SKM-1 treated with dmso at 0.1 percent for 144 hours (cell line): ENCODE results near the gene CCDC57.
A peak's percentile ranks its signal among the peaks of the same experiment; 100 is the strongest.
"Not testable (repeated sequence)": the region's sequence is repeated elsewhere in the genome, so short reads cannot be mapped to it uniquely, and the experiment has no call there.

ENCODE experiments used
- DNase-seq: peaks from one replicate; lab custom pipeline; 2025; ENCODE audit not compliant: unreplicated experiment; lab: John Stamatoyannopoulos, UW

CCDC57 gene

DNA sequence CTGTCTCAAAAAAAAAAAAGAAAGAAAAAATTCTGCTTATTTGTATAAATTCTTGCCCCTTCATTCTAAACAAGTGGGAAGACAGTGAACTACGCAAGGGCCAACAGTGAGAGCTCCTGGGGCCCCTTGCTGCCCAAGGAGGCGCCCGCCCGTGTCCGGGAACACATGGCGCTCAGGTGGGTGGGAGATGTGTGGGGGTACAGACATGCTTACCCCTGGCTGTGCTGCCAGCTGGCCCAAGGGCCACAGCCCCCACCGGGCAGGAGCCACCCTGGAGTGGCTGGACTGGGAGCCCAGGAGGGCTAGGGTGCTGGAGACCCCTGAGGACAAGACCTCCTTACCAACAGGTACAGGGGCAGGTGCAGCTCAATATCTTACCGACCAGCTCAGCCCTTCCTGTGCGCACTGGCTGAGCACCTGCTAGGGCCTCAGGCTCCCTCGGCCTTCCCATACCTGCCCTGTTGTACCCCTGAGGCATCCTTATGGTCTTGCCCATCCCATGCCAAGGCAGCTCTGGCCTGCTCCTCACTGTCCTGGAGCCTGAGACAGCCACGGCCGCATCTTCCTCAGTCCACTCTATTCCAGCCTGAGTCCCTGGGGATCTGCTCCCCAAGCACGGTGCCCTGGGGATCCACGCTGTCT, 56.2 kb downstream of the CCDC57 start:
- DNase-seq, result no peak

DNA sequence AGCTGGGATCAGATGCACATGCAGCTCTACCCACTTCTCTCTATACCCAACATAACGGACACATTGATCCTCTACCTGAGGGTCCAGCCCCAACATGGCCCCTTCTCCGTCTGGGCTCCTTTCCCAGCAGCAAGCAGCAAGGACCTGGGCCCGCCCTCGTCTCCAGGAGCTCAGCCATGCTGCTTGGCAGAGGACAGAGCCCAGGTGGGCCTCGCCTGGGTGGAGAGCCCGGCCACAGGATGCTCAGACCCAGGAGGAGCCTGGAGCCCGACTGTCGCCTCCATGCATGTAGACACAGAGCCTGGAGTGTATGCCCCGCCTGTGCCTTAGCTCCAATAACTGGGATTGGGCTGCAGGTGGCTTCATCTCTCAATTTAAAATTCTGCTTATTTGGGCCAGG, 57.0 kb downstream of the CCDC57 start:
- DNase-seq, result no peak

DNA sequence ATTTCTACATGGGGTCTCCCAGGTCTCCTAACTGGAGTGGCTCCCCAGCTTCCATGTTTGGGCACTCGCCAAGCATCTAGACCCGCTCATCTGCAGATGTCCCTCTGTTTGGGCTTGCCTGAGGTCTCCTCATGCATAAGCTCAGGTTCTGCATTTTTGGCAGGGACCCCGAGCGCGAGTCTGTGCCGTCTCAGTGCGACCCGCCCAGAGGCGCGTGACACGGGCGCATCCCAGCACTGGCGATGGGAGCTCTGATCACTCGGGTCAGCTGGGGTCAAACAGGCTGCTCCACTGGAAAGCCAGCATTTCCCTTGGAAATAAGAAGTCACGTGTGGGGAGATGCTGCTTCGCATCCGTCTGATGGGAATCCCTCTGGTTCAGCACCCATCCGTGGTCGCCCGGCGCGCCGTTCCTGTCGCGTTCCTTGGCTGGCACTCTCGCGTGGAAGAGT, 57.7 kb downstream of the CCDC57 start:
- no peak for DNase-seq

DNA sequence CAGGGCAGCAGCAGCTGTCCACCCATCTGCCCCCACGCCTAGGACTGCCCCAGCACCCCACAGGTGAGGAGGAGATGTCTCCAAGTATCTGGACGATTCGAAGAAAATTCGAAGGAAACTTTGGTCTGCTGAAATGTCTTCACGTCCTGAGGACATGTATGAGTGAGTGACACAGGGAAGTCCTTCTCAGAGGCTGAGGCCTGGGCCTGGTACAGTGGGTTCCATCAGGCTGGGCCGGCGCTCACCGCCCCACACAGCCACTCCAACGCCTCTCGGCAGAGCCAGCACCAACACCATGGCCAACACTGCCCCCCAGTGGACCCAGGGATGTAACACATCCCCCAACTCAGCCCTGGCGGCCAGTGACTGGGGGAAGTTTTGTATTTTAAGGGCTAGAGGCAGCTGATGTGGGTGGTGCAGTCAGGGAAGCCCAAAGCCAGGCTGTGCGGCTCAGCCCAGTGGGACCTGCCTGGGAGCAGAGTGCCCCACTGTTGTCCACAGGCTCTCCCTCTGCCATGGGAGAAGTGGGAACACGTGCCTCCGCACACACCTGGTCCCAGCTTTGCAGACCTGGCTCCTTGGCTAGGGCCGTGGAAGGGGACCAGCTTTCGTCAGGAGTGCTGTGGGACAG, 58.8 kb downstream of the CCDC57 start:
- peak; percentile 70 for DNase-seq

DNA sequence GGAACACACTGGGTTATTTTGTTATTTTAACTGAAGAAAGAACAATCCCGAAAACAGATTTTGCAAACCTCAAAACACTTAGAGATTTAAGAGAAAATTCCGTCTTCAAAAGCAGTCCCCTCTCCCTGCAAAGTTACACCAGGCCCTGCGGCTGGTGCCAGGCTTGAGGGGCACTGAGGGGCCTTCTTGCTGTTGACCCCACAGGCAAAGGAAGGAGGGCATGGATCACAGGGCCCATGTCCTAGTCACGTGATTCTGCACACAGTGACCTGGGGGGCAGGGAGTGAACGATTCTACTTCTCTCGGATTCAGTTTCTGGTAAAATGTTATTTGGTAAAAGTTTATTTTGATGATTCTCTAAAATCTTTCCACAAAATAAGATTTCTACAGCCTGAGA, 59.3 kb downstream of the CCDC57 start:
- DNase-seq, result no peak

DNA sequence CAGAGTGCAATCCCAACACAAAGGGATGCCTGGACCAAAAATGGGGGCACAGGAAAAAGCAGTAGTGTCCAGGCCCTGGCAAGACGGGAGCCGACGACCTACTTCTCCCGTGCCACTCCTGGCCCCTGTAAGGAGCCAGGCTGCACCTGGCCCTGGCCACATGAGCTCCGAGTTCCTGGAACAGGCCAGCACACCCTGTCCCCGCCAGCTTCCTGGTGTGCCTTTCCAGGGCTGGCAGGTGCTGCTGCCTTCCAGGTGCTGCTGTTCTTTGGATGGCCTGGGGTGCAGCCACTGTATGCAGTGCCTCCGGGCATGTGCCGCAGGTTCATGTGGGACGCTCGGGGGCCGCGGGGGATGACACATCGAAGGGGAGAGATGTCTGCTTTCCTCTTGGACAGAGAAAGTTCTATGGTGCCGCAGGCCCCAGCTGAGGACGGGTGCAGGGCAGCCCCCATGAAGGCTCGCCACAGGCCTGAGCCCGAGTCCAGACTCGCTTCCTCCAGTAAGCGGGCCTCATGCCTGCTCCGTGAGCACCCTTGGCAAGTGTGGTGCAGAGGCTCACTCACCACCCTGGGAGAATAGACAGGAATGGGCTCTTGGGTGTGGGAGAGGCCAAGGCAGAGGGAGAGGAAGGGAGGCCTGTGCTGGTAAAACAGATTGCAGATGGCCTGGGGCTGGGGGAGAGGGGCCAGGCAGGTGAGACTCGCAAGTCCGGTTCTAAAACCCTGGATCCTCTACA, 59.9 kb downstream of the CCDC57 start:
- no peak for DNase-seq

DNA sequence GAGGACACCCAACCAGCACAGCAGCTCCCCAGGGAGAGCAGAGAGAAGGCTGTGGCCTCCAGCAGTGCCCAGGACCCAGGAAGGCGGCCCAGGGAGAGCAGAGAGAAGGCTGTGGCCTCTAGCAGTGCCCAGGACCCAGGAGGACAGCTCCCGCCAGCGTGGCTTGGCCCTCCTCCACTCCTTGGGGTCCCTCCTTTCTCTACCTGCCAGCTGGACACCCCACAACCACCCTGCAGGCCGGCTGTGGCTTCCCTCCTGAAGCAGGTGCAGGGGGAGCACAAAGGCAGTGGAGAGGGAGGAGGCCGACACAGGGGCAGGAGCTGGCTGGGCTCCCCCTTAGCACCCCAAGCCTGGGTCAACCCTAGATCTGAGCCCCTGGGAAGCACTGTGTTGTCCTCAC, 60.5 kb downstream of the CCDC57 start:
- no peak for DNase-seq

DNA sequence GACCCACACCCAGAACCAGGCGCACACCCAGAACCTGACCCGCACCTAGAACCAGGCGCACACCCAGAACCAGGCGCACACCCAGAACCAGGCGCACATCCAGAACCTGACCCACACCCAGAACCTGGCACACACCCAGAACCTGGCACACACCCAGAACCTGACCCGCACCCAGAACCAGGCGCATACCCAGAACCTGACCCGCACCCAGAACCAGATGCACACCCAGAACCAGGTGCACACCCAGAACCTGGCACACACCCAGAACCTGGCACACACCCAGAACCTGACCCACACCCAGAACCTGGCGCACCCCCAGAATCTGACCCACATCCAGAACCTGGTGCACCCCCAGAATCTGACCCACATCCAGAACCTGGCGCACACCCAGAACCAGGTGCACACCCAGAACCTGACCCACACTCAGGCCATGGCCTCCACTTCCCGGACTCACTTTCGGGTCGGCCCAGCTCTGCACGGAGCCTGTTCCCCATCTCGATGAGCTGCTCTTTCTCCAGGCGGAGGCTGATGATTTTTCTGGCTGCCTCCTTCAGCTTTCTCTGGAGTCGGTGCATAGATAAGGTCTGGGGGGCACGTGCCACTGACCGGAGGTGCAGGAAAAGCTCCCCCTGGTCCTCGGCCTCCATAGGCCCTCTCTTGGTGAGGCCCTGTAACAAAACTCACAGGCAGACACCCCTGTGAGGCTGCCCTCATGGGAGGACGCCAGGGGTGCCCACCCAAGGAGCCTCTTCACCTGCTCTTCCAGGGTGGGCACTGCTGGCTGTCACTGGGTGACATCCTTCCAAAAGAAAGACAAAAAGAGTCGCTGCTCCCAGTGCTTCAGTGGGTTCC, 61.3 kb downstream of the CCDC57 start:
- DNase-seq, result no peak

DNA sequence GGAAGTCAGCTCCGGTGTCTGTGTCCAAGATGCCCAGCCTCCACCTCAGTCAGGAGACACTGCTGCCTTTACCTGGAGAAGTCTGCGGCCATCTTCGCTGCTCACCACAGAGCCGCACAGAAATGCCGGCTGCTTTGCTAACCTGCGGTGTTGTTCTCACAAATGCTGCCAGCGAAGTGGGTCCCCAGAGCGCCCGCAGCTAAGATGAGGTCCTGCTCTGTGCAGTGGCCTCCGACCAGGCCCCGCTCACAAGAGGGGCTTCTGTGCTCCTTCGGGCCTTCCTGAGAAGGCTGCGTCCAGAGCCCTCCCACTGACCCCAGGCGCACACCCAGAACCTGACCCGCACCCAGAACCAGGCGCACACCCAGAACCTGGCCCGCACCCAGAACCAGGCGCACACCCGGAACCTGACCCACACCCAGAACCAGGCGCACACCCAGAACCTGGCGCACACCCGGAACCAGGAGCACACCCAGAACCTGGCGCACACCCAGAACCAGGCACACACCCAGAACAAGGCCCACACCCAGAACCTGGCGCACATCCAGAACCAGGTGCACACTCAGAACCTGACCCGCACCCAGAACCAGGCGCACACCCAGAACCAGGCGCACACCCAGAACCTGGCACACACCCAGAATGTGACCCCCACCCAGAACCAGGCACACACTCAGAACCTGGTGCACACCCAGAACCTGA, 63.1 kb downstream of the CCDC57 start:
- no peak for DNase-seq

DNA sequence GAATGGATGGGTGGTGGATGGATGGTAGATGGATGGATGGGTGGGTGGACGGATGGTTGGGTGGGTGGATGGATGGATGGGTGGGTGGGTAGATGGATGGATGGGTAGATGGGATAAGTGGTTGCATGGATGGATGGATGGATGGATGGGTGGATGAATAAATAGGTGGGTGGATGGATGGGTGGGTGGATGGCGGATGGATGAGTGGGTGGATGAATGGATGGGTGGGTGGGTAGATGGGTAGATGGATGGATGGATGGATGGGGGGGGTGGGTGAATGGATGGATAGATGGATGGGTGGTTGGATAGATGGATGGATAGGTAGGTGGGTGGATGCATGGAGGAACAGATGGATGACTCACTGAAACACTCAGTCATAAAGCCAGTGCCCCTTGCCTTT, 63.6 kb downstream of the CCDC57 start:
- no peak for DNase-seq

DNA sequence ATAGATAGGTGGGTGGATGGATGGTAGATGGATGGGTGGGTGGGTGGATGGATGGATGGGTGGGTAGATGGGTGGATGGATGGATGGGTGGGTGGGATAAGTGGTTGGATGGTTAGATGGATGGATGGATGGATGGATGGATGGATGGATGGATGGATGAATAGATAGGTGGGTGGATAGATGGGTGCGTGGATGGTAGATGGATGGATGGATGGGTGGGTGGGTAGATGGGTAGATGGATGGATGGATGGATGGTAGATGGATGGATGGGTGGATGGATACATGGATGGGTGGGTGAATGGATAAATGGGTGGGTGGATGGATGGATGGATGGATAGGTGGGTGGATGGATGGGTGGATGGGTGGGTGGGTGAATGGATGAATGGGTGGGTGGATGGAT, 64.6 kb downstream of the CCDC57 start:
- no peak for DNase-seq

DNA sequence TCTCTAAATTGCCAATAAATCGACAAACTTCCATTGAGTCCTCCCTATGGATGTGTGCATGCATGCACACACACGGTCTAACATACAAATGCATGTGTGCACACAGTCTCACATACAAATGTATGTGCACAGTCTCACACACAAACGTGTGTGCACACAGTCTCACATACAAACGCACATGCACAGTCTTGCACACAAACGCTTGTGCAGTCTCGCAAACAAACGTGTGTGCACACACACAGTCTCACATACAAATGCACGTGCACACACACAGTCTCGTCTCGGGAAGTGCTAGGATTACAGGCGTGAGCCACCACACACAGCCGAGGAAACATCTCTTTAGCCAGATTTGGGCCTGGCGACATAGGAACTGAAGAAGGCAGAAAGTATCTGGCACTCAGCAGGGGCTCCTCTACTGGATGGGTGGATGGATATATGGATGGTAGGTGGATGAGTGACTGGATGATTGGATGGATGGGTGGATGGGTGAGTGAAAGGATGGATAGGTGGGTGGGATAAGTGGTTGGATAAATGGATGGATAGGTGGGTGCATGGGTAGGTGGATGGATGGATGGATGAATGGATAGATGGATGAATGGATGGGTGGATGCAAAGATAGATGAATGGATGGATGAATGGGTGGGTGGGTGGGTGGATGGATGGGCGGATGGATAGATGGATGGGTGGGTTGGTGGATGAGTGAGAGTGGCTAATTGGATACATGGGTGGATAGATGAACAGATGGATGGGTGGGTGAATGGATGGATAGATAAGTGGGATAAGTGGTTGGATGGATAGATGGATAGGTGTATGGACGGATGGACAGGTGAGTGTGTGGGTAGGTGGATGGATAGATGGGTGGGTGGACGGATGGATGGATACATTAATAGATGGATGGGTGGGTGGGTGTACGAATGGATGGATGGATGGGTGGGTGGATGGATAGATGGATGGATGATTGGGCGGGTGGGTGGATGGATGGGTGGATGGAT, 65.7 kb downstream of the CCDC57 start:
- DNase-seq, result no peak

DNA sequence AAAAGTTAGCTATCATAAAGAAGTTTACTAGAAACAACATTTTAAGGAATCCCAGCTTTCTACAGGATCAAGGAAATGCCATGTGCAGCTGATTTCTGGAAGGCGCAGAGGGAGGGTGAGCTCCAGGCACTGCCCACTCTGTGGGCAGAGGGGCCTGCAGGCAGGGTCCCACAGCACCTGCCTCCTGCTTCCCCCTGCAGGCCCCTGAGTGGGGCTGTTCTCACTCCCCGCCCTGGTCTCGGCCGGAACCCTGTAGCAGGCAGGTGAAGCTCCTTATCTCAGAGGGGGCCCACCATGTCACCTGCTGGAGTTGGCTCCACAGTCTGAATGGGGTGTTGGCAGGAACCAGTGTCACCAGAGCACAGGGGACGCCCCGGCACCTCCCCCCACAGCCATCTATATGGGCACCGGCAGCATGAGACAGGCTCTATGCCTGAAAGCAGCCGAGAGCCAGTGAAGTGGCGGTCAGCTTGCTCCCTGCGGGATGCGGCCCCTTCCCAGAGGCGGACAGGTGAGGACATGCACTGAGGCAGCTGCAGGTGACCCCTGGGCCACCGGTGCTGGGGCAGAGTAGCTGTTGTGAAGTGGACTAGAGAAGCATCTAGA, 67.0 kb downstream of the CCDC57 start:
- DNase-seq, result no peak

DNA sequence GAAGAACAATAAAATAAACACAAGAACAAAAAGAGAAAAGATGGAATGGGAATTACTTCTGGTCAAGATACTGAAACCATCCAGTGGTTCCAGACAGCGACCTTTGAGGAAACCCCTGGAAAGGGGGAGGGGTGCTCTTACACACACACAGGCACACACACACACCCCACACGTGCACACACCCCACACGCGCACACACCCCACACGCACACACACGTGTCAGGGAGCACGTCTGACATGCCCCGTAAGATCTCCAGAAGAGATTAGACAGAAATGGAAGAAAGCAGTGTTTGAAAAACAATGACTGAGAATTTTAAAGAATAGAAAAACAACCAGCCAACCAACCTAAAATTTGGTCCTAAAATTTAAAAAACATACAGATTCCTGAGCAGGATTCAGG, 69.3 kb downstream of the CCDC57 start:
- DNase-seq, result no peak

DNA sequence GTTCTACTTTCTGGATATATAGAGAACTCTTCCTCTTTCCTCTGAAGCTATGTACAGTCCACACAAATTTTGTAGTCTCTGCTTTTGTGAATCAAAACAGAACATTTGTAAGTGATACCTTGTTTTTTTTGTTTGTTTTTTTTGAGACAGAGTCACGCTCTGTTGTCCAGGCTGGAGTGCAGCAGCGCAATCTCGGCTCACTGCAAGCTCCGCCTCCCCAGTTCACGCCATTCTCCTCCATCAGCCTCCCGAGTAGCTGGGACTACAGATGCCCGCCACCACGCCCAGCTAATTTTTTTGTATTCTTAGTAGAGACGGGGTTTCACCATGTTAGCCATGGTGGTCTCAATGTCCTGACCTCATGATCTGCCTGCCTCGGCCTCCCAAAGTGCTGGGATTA, 72.7 kb downstream of the CCDC57 start:
- not testable (repeated sequence) for DNase-seq

DNA sequence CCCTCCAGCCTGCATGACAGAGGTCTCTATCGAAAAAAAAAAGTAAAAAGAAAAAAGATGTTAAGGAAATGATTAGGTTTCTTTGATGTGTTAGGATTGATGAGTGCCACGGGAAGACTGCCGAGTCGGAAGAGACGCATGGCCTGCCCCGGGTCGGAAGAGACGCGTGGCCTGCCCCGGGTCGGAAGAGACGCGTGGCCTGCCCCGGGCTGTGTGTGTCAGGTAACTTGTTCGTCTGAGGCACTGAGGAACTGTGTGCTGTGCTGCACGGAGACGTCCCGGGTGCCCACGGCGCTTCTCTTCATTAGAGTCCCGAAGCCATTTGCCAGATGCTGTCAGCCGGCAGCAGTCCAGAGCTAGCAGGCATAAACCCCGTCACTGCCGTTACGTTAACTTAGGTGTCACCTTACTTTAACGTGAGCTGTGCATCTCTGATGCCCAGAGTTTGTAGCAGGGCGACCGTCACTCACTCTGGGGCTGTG, 74.1 kb downstream of the CCDC57 start:
- no peak for DNase-seq

DNA sequence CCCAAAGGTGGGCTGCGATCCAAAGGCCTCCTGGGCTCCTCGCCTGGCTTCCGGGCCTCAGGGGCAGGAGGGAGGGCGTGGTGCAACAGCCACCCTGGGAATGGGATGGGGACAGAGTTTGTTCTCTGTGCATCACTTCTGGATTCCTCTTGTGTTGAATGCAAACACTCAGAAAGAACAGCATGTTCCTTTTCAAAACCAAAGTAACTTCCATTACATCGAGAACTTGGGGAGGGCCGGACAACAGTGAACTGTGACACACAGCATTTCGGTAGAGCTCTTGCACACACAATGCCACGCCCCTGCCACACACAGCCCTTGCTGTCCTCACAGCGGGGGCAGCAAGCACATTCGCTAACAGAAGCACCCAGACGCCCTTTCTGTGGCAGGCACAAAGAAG, 78.5 kb downstream of the CCDC57 start:
- DNase-seq, result no peak

DNA sequence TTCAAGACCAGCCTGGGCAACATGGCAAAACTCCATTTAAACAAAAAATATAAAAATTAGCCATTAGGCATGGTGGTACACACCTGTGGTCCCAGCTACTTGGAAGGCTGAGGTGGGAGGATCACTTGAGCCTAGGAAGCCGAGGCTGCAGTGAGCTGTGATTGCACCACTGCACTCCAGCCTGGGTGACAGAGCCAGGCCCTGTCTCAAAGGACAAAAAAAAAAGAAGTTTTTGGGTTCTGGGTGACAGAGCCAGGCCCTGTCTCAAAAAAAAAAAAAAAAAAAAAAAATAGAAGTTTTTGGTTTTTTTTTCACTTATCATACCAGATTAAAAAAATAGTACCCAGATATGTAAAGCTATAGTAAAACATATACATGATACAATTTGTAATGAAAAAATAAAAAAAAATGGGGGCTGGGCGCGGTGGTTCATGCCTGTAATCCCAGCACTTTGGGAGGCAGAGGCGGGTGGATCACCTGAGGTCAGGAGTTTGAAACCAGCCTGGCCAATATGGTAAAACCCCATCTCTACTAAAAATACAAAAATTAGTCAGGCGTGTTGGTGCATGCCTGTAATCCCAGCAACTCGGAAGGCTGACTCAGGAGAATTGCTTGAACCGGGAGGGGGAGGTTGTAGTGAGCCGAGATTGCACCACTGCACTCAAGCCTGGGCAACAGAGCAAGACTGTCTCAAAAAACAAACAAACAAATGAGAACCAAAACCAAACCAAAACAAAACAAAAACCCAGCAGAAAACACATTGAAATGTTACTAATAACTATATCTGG, 79.3 kb downstream of the CCDC57 start:
- not testable (repeated sequence) for DNase-seq
